Measurements from ENCODE around the gene GLIS2.

DNA sequence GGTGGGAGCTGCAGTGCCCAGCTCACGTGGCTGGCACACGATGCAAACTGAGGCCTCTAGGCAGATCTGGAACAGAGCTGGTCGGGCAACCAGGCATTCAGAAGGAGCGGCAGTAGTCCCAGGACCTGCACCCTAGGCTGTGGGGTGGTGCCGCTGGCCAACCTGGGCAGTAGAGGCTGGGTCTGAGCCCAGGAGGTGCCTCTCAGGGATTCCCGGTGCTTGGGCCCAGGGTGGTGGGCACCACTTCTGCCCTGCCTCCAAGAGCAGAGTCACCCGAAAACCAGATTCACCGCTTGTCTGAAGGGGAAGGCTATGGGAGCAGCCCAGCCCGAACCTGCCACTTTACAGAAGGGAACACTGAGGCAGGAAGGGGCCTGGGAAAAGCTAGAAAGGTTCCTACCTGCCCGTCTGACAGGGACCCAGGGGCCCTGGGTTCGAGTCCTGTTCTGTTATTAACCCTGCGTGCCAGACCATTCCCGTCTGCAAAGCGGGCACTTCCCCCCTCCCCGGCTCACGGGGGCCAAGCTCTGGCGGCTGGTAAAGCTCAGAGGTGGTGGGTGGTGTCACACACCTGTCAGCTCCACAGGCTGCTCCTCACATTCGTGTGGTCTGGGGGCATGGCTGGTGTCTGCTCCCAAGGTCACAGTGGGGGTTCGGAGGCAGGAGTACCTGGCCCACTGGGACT is 16.9 kb downstream of the GLIS2 start:
- TF ChIP-seq POLR2A (IDR thresholded peaks at IDR 0.05; ENCODE audit: low read depth, low read length) (no peak), MAZ (IDR thresholded peaks at IDR 0.05; ENCODE audit: borderline replicate concordance, low read depth, low read length) (no peak)
- TF ChIP-seq, protein P1, sequence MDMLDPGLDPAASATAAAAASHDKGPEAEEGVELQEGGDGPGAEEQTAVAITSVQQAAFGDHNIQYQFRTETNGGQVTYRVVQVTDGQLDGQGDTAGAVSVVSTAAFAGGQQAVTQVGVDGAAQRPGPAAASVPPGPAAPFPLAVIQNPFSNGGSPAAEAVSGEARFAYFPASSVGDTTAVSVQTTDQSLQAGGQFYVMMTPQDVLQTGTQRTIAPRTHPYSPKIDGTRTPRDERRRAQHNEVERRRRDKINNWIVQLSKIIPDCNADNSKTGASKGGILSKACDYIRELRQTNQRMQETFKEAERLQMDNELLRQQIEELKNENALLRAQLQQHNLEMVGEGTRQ (IDR thresholded peaks at IDR 0.05; ENCODE audit: low read depth, low read length): no peak
- TF ChIP-seq, protein P2, sequence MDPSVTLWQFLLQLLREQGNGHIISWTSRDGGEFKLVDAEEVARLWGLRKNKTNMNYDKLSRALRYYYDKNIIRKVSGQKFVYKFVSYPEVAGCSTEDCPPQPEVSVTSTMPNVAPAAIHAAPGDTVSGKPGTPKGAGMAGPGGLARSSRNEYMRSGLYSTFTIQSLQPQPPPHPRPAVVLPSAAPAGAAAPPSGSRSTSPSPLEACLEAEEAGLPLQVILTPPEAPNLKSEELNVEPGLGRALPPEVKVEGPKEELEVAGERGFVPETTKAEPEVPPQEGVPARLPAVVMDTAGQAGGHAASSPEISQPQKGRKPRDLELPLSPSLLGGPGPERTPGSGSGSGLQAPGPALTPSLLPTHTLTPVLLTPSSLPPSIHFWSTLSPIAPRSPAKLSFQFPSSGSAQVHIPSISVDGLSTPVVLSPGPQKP (IDR thresholded peaks at IDR 0.05; ENCODE audit: borderline replicate concordance, low read depth, low read length): no peak
- TF ChIP-seq, protein P3, sequence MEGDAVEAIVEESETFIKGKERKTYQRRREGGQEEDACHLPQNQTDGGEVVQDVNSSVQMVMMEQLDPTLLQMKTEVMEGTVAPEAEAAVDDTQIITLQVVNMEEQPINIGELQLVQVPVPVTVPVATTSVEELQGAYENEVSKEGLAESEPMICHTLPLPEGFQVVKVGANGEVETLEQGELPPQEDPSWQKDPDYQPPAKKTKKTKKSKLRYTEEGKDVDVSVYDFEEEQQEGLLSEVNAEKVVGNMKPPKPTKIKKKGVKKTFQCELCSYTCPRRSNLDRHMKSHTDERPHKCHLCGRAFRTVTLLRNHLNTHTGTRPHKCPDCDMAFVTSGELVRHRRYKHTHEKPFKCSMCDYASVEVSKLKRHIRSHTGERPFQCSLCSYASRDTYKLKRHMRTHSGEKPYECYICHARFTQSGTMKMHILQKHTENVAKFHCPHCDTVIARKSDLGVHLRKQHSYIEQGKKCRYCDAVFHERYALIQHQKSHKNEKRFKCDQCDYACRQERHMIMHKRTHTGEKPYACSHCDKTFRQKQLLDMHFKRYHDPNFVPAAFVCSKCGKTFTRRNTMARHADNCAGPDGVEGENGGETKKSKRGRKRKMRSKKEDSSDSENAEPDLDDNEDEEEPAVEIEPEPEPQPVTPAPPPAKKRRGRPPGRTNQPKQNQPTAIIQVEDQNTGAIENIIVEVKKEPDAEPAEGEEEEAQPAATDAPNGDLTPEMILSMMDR (conservative IDR thresholded peaks at IDR 0.05; ENCODE audit: low read depth, low read length): no peak

All from IMR-90 (cell line).